ENCODE measurements around the gene C14orf132. TPM values are rescaled to one million over a fixed set of nuclear protein-coding genes. Genes with fewer than 3 reads are reported as not detected.

C14orf132 gene
- total and polyA plus RNA-seq, 2 of the 4 experiments (the other 2 are of a cell fraction), result 6.3 to 13.5 TPM

DNA sequence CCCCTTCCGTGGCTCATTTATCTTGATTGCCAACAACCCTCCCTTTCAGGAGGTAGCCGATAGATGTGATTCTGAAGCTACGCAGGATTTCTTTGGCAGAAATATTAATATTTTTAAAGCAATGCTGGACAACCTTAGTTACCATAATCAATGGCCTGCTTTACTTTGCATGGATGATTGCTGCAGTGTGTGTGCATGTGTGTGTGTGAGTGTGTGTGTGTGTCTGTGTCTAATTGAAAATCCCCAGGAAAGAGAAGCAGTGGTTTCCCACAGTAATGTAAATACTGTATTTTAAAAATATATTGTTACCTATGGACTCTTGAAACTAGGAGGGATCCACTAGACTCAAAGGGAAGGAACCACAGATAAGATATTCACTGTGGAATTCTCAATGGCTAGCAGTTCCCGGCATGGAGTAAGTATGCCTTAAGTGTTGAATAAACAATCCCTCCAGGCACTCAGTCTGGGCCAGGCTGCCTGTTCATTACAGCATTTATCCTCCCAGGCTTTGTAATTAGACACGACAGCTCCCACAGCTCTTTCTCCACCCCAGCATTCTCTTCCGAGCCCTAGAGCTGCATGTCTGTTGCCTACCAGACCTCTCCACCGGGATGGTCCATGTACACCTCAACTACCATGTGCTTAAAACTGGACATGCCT lies 22.5 kb upstream of the C14orf132 start:
- Histone ChIP-seq H3K9me1 (ENCODE audit: insufficient read depth, low read length) (no peaks in the 10 kb centered on the region), H2BK20ac (ENCODE audit: low read depth, low read length) (no peak overlapping the region), H2BK5ac (ENCODE audit: low read depth, low read length, poor library complexity, severe bottlenecking) (no peak overlapping the region), H3K9ac (ENCODE audit: low read depth, low read length) (no peak overlapping the region), H3K23ac (ENCODE audit: low read depth, low read length) (no peak overlapping the region), H3K14ac (replicated peaks; ENCODE audit: low read depth, low read length) (no peak overlapping the region), H3K27ac (ENCODE audit: insufficient read depth, low read length) (no peak overlapping the region), H3K4me1 (ENCODE audit: control insufficient read depth, insufficient read depth, low read length) (no peaks in the 10 kb centered on the region), H2BK15ac (ENCODE audit: low read depth, low read length) (no peak overlapping the region), H3K79me1 (ENCODE audit: low read depth in 1 of 2, low read length in 2 of 2) (no peaks in the 10 kb centered on the region), H3K4me3 (ENCODE audit: insufficient read depth, low read depth, low read length) (no peak overlapping the region), H2AK5ac (ENCODE audit: low read depth, low read length) (no peak overlapping the region), H3K36me3 (ENCODE audit: control insufficient read depth, insufficient read depth, low read length) (no peaks in the 10 kb centered on the region), H2AK9ac (replicated peaks; ENCODE audit: low read depth, low read length, poor library complexity) (no peak overlapping the region), H3K4me2 (ENCODE audit: low read depth, low read length) (no peak overlapping the region), H4K5ac (ENCODE audit: low read depth, low read length) (no peak overlapping the region), H4K8ac (ENCODE audit: low read depth in 2 of 2, low read length in 2 of 2) (no peak overlapping the region), H4K91ac (ENCODE audit: insufficient read depth, low read depth, low read length) (no peak overlapping the region), H2AFZ (replicated peaks; ENCODE audit: low read length, poor library complexity) (no peak overlapping the region), H3K56ac (ENCODE audit: extremely low read depth, insufficient read depth, low read length) (no peak overlapping the region), H2BK120ac (ENCODE audit: low read depth, low read length) (no peak overlapping the region), H3K27me3 (ENCODE audit: control insufficient read depth, insufficient read depth, low read length) (peaks cover 8% of the 10 kb centered on the region), H4K20me1 (ENCODE audit: insufficient read depth, low read length) (no peaks in the 10 kb centered on the region), H3K18ac (ENCODE audit: low read depth, low read length) (no peak overlapping the region), H3K9me3 (ENCODE audit: control insufficient read depth, insufficient read depth, low read length) (no peaks in the 10 kb centered on the region), H3K4ac (ENCODE audit: low read depth, low read length) (no peak overlapping the region)
- no TSS peak for BruUV-seq (replicated peaks)
- TF ChIP-seq, protein P1, sequence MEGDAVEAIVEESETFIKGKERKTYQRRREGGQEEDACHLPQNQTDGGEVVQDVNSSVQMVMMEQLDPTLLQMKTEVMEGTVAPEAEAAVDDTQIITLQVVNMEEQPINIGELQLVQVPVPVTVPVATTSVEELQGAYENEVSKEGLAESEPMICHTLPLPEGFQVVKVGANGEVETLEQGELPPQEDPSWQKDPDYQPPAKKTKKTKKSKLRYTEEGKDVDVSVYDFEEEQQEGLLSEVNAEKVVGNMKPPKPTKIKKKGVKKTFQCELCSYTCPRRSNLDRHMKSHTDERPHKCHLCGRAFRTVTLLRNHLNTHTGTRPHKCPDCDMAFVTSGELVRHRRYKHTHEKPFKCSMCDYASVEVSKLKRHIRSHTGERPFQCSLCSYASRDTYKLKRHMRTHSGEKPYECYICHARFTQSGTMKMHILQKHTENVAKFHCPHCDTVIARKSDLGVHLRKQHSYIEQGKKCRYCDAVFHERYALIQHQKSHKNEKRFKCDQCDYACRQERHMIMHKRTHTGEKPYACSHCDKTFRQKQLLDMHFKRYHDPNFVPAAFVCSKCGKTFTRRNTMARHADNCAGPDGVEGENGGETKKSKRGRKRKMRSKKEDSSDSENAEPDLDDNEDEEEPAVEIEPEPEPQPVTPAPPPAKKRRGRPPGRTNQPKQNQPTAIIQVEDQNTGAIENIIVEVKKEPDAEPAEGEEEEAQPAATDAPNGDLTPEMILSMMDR (conservative IDR thresholded peaks at IDR 0.05; ENCODE audit: low read depth, low read length), result no peak
- TF ChIP-seq SMC3 (IDR thresholded peaks at IDR 0.05; ENCODE audit: low read depth, low read length) (no peak), MAZ (IDR thresholded peaks at IDR 0.05; ENCODE audit: borderline replicate concordance, low read depth, low read length) (no peak), RAD21 (IDR thresholded peaks at IDR 0.05; ENCODE audit: low read length) (no peak), CEBPB (IDR thresholded peaks at IDR 0.05; ENCODE audit: low read depth, low read length) (no peak), FOS (IDR thresholded peaks at IDR 0.05; ENCODE audit: low read depth, low read length) (no peak), CHD1 (IDR thresholded peaks at IDR 0.05; ENCODE audit: low read depth, low read length) (no peak), BHLHE40 (IDR thresholded peaks at IDR 0.05; ENCODE audit: low read depth, low read length) (no peak), POLR2A (IDR thresholded peaks at IDR 0.05; ENCODE audit: low read depth, low read length) (no peak), RCOR1 (IDR thresholded peaks at IDR 0.05; ENCODE audit: insufficient replicate concordance, low read length) (no peak), MAFK (IDR thresholded peaks at IDR 0.05; ENCODE audit: low read depth, low read length) (no peak)
- TF ChIP-seq, protein P2, sequence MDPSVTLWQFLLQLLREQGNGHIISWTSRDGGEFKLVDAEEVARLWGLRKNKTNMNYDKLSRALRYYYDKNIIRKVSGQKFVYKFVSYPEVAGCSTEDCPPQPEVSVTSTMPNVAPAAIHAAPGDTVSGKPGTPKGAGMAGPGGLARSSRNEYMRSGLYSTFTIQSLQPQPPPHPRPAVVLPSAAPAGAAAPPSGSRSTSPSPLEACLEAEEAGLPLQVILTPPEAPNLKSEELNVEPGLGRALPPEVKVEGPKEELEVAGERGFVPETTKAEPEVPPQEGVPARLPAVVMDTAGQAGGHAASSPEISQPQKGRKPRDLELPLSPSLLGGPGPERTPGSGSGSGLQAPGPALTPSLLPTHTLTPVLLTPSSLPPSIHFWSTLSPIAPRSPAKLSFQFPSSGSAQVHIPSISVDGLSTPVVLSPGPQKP (IDR thresholded peaks at IDR 0.05; ENCODE audit: borderline replicate concordance, low read depth, low read length), result no peak
- TF ChIP-seq, protein P3, sequence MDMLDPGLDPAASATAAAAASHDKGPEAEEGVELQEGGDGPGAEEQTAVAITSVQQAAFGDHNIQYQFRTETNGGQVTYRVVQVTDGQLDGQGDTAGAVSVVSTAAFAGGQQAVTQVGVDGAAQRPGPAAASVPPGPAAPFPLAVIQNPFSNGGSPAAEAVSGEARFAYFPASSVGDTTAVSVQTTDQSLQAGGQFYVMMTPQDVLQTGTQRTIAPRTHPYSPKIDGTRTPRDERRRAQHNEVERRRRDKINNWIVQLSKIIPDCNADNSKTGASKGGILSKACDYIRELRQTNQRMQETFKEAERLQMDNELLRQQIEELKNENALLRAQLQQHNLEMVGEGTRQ (IDR thresholded peaks at IDR 0.05; ENCODE audit: low read depth, low read length), result no peak
- ChIA-PET CTCF (interaction anchor here (0.9 kb wide), 1 partner anchor 82 kb away, joined by 3 read pairs; no protein-coding TSS in a partner anchor), POLR2A (ENCODE audit: unreplicated experiment) (no interaction called here)
- WGBS, 2 experiments (ENCODE audit: extremely low coverage in 2 of 2, insufficient read length in 1 of 2), result 8% methylated on average over 2 of the region's 7 CpGs; no CpG with 5 or more reads in 1 of the 2 experiments
- dilution Hi-C loops (cut with HindIII; ENCODE audit: low sequenced_read_pairs, unreplicated experiment) (no loop called here), intact Hi-C loops (cut with micrococcal nuclease) (loop anchor here (5.0 kb wide), 1 partner anchor 81 kb away; no protein-coding TSS in a partner anchor), in situ Hi-C loops (cut with MboI; ENCODE audit: low sequenced_read_pairs) (no loop called here)
- DNase-seq (peak; percentile 12), ATAC-seq (ENCODE audit: low read depth) (peak; percentile 92)
